GM12875 (cell line): ENCODE data around the gene GALNT9.

Experiments
- H3K4me3 ChIP-seq: one replicate; pipeline ENCODE4 v1.5.1; 2011; ENCODE audit warnings: low read depth, low read length, control low read depth
- TF ChIP-seq, protein P1 (sequence below): IDR thresholded peaks from 2 replicates; pipeline ENCODE4 v1.5.1; 2011; ENCODE audit warnings: low read depth, mild to moderate bottlenecking, control low read depth, inconsistent platforms, low read length, moderate library complexity, borderline replicate concordance; ENCODE audit not compliant: insufficient read depth

GALNT9 gene

GRCh38 chr12:132314516-132315233, 14.7 kb downstream of the GALNT9 start:
- TF ChIP-seq, protein P1, sequence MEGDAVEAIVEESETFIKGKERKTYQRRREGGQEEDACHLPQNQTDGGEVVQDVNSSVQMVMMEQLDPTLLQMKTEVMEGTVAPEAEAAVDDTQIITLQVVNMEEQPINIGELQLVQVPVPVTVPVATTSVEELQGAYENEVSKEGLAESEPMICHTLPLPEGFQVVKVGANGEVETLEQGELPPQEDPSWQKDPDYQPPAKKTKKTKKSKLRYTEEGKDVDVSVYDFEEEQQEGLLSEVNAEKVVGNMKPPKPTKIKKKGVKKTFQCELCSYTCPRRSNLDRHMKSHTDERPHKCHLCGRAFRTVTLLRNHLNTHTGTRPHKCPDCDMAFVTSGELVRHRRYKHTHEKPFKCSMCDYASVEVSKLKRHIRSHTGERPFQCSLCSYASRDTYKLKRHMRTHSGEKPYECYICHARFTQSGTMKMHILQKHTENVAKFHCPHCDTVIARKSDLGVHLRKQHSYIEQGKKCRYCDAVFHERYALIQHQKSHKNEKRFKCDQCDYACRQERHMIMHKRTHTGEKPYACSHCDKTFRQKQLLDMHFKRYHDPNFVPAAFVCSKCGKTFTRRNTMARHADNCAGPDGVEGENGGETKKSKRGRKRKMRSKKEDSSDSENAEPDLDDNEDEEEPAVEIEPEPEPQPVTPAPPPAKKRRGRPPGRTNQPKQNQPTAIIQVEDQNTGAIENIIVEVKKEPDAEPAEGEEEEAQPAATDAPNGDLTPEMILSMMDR: no peak
- no peak overlapping the region for H3K4me3 ChIP-seq

DNA sequence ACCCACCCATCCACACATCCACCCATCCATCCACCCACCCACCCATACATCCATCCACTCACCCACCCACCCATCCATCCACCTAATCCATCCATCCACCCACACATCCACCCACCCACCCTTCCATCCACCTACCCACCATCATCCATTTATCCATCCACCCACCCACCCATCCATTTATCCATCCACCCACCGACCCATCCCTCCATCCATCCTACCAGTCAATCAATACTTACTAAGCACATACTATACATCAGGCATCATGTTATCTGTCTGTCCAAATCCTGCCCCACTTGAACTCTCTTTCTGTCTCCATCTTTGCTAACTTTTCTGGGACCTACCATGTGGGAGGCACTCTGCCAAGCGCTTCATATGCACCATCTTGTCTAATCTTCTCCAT, 15.4 kb downstream of the GALNT9 start:
- H3K4me3 ChIP-seq: no peak overlapping the region
- TF ChIP-seq, protein P1: no peak

DNA sequence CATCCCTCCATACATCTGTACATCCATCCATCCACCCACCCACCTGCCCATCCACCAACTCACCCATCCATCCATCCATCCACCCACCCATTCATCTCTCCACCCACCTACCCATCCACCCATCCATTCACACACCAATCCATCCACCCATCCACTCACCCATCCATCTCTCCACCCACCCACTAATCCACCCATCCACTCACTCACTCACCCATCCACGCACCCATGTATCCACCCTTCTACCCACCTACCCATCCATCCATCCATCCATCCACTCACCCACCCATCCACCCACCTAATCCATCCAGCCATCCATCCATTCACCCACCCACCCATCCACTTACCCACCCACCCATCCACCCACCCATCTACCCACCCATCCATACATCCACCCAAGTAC, 16.2 kb downstream of the GALNT9 start:
- H3K4me3 ChIP-seq: no peak overlapping the region
- TF ChIP-seq, protein P1: no peak

GRCh38 chr12:132312516-132312915, 16.9 kb downstream of the GALNT9 start:
- TF ChIP-seq, protein P1: no peak

DNA sequence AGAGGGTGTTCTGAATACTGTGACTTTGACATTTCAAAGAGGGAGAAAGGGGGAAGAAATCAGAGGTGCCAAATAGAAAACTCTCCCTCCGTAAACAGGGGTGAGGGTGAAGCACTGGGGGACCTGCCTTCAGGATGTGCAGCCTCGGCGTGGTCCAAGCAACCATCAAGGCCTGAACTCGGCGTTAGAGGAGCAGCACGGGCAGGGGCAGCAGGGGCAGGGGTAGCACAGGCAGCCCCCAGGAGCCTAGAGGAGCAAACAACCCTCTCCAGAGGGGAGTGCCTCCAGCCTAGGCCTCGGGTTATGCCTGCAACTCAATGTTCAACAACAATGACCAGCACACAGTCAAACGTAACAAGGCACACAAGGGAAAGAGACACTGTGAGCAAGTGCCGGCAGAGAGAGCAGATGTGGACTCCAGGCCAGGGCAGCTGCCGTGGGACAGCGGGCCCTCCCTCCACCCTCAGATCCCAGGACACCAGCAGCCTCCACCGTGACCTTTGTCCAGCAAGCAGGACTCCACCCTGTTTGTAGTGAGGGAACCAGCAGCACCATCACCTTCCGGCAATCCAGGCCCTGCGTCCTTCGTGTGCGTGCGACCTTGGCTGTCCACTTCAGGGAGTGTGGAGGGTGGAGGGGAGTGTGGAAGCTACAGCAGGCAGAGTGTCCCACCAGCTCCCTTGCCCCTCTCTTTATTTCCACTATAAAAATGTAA, 18.0 kb downstream of the GALNT9 start:
- no peak overlapping the region for H3K4me3 ChIP-seq
- TF ChIP-seq, protein P1: no peak

More at GRCh38 chr12:132312516-132312915, 16.9 kb downstream of the GALNT9 start:
- no peak overlapping the region for H3K4me3 ChIP-seq

DNA sequence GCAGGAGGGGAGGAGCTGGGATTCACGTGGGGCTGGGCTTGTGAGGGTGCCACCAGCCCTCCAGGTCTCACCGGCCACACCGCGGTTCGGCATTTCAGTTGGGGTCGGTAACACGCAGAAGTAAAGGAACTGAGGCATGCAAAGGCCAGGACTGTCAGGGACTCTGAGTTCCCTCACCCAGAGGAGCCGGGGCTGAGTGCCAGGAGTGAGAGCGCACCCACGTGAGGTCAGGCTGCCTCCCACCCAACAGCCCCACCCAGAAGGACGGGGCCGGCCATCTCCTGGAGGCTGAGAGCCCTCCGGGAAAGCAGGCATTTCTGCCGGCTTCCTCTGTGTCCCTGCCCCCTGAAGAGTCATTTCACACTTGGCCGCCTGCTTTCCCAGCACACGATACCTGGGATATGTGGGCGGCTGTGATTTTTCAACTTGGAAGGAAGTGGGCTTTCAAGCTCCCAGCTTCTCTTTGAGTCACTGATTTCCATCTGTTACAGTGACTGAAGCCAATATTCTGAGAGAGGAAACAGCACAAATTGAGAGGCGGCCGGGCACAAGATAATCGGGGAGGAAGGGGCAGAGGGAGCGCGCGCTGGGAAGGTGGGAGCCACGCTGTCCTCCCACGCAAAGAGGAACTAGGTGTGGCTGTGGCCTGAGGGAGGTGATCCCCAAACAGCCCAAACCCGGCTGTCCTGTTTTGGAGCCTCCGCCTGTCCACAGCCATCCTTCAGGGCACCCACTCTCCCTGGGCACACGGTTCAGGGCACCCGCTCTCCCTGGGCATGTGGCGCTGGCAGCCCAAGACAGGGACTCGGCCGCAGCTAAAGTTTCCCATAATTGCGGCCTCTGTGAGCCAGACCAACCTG, 19.0 kb downstream of the GALNT9 start:
- no peak overlapping the region for H3K4me3 ChIP-seq
- TF ChIP-seq, protein P1: no peak
